Measurements from ENCODE around the gene PACRG. TPM values are rescaled to one million over a fixed set of nuclear protein-coding genes. Genes with fewer than 3 reads are reported as not detected.

The PACRG gene
- polyA plus RNA-seq, 1 donor (not counting 4 experiments of a cell fraction or from before 2014, with no cell fraction given): 0.31 TPM

DNA sequence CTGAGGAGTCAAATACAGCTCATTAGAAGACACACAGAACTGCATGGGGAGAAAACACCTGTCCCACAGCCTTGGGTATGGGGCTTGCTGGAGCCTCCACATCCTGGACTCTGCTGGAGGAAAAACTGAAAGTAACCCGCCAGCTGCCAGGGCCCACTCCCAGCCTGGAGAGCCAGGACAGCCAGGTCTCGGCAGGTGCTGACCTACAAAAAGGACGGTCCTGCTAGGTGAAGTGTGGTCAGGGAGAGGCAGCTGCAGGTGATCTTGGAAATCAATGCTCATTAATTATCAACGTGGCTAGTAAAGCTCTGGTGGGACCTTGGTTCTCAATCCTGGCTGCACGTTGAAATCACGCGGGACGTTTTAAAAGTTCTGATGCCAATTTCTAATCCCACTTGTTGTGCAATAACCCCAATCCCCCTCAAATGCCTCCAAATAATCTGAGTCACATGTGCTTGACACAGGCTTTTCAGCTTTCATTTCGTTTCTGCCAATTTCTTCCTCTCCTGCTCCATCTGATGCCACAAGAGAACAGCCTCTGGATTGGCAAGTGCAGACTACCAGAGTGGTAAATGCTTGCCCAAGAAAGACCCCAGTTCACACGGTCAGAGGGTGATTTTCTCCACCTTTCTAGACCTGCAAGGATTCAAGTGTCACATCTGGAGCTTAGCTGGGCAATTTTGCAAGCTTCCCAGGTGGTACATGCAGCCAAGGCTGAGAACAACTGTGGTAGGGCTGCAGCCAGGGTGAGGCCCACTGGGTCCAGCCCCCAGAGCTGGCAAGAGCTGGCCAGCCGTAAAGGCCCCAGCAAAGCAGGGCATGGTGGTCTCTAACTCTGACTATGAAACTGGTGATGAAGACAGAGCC is 434.5 kb downstream of the PACRG start:
- Histone ChIP-seq H3K4me3 (ENCODE audit: control insufficient read depth in 2 of 3, extremely low read depth in 1 of 3, insufficient read depth in 2 of 3, low read depth in 1 of 3, low read length in 3 of 3) (no peak overlapping the region), H3K36me3 (ENCODE audit: control insufficient read depth in 2 of 2, extremely low read depth in 1 of 2, insufficient read depth in 2 of 2, low read length in 2 of 2) (no peaks in the 10 kb centered on the region), H3K79me2 (ENCODE audit: control insufficient read depth, insufficient read depth, low read length) (no peaks in the 10 kb centered on the region), H3K27me3 (ENCODE audit: control insufficient read depth, extremely low read depth, insufficient read depth, low read length) (no peaks in the 10 kb centered on the region), H3K27ac (ENCODE audit: control insufficient read depth, insufficient read depth, low read length) (no peak overlapping the region), H3K4me2 (ENCODE audit: control insufficient read depth, extremely low read depth, insufficient read depth, low read depth, low read length) (no peak overlapping the region), H3K9me3 (ENCODE audit: control insufficient read depth, low read depth, low read length) (no peaks in the 10 kb centered on the region), H3K4me1 (ENCODE audit: control insufficient read depth, extremely low read depth, insufficient read depth, low read length) (no peaks in the 10 kb centered on the region), H2AFZ (ENCODE audit: control insufficient read depth, low read length) (no peak overlapping the region), H4K20me1 (ENCODE audit: control insufficient read depth, extremely low read depth, insufficient read depth, low read length) (no peaks in the 10 kb centered on the region), H3K9me1 (ENCODE audit: control insufficient read depth, extremely low read depth, insufficient read depth, low read length) (no peaks in the 10 kb centered on the region), H3K9ac (ENCODE audit: control insufficient read depth, extremely low read depth, insufficient read depth, low read length) (no peak overlapping the region)
- dilution Hi-C loops (cut with MboI; ENCODE audit: extremely low pct_ligation_motif_present, low sequenced_read_pairs): no loop called here
- FAIRE-seq: no peak
- no peak for TF ChIP-seq EZH2 (IDR thresholded peaks at IDR 0.05; ENCODE audit: low read length)
- TF ChIP-seq, protein P1, sequence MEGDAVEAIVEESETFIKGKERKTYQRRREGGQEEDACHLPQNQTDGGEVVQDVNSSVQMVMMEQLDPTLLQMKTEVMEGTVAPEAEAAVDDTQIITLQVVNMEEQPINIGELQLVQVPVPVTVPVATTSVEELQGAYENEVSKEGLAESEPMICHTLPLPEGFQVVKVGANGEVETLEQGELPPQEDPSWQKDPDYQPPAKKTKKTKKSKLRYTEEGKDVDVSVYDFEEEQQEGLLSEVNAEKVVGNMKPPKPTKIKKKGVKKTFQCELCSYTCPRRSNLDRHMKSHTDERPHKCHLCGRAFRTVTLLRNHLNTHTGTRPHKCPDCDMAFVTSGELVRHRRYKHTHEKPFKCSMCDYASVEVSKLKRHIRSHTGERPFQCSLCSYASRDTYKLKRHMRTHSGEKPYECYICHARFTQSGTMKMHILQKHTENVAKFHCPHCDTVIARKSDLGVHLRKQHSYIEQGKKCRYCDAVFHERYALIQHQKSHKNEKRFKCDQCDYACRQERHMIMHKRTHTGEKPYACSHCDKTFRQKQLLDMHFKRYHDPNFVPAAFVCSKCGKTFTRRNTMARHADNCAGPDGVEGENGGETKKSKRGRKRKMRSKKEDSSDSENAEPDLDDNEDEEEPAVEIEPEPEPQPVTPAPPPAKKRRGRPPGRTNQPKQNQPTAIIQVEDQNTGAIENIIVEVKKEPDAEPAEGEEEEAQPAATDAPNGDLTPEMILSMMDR (optimal IDR thresholded peaks at IDR 0.05 in 1 of 3, IDR thresholded peaks at IDR 0.05 in 1 of 3, conservative IDR thresholded peaks at IDR 0.05 in 1 of 3; ENCODE audit: extremely low read depth in 1 of 3, insufficient read depth in 2 of 3, low read length in 3 of 3): no peak
- DNase-seq (ENCODE audit: low read depth, low spot score): no peak

DNA sequence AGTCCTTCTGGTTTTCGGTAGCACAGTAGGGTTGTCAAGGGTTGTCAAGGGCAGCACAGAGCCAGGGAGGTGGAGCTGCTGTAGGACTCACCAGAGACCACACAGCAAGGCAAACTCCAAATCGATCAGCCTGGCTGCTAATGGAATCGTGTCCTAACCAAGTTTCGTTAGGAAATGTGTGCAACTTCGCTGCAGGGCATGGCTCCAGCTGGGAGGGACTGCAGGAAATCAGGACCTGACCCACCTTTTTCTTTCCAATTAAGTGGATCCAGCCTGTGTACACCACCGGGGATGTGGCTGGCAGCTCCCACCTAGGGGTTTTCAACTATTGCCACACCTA is 435.1 kb downstream of the PACRG start:
- no peaks in the 10 kb centered on the region for H3K4me1 ChIP-seq (ENCODE audit: control insufficient read depth, extremely low read depth, insufficient read depth, low read length)
- H3K9me1 ChIP-seq (ENCODE audit: control insufficient read depth, extremely low read depth, insufficient read depth, low read length): no peaks in the 10 kb centered on the region
- H4K20me1 ChIP-seq (ENCODE audit: control insufficient read depth, extremely low read depth, insufficient read depth, low read length): no peaks in the 10 kb centered on the region
- H3K4me3 ChIP-seq (ENCODE audit: control insufficient read depth in 2 of 3, extremely low read depth in 1 of 3, insufficient read depth in 2 of 3, low read depth in 1 of 3, low read length in 3 of 3): no peak overlapping the region
- H3K9ac ChIP-seq (ENCODE audit: control insufficient read depth, extremely low read depth, insufficient read depth, low read length): no peak overlapping the region
- no peak overlapping the region for H3K27ac ChIP-seq (ENCODE audit: control insufficient read depth, insufficient read depth, low read length)
- DNase-seq (ENCODE audit: low read depth, low spot score): no peak
- no peaks in the 10 kb centered on the region for H3K9me3 ChIP-seq (ENCODE audit: control insufficient read depth, low read depth, low read length)
- dilution Hi-C loops (cut with MboI; ENCODE audit: extremely low pct_ligation_motif_present, low sequenced_read_pairs): no loop called here
- no peak overlapping the region for H2AFZ ChIP-seq (ENCODE audit: control insufficient read depth, low read length)
- no peak for FAIRE-seq
- no peak for TF ChIP-seq EZH2 (IDR thresholded peaks at IDR 0.05; ENCODE audit: low read length)
- TF ChIP-seq, protein P1 (optimal IDR thresholded peaks at IDR 0.05 in 1 of 3, IDR thresholded peaks at IDR 0.05 in 1 of 3, conservative IDR thresholded peaks at IDR 0.05 in 1 of 3; ENCODE audit: extremely low read depth in 1 of 3, insufficient read depth in 2 of 3, low read length in 3 of 3): no peak
- no peaks in the 10 kb centered on the region for H3K27me3 ChIP-seq (ENCODE audit: control insufficient read depth, extremely low read depth, insufficient read depth, low read length)
- H3K4me2 ChIP-seq (ENCODE audit: control insufficient read depth, extremely low read depth, insufficient read depth, low read depth, low read length): no peak overlapping the region
- no peaks in the 10 kb centered on the region for H3K36me3 ChIP-seq (ENCODE audit: control insufficient read depth in 2 of 2, extremely low read depth in 1 of 2, insufficient read depth in 2 of 2, low read length in 2 of 2)
- no peaks in the 10 kb centered on the region for H3K79me2 ChIP-seq (ENCODE audit: control insufficient read depth, insufficient read depth, low read length)
